WTC11 (cell line): ENCODE measurements around the gene TRIM69. TPM values are rescaled to one million over a fixed set of nuclear protein-coding genes. Genes with fewer than 3 reads are reported as not detected.
"Not testable (repeated sequence)": the region's sequence is repeated elsewhere in the genome, so short reads cannot be mapped to it uniquely, and the experiment has no call there.

Experiments
- ATAC-seq: fragments of 200-7000 bp; cut with Tn5 transposase; 2 replicates; pipeline ENCODE4 v1.10.0; 2021; ENCODE audit warnings: mild to moderate bottlenecking, moderate library complexity
- CTCF ChIA-PET: fragments of 300-600 bp; sonication (Branson Sonifier 250); formaldehyde crosslinking; loops from one replicate; lab custom pipeline; 2021; ENCODE audit warnings: antibody characterized with exemption; lab: Charles Lee
- POLR2A ChIA-PET: fragments of 350-600 bp; sonication (Branson Sonifier 250); formaldehyde crosslinking; loops from one replicate; lab custom pipeline; 2021; ENCODE audit warnings: antibody characterized with exemption; lab: Charles Lee
- DNase-seq: peaks from one replicate; pipeline ENCODE4 v3.0.0; 2021; ENCODE audit warnings: low spot score
- H3K27ac Mint-ChIP-seq: 2 replicates; pipeline ENCODE4 v1.8.0; 2021; ENCODE audit warnings: mixed read lengths
- H3K27me3 Mint-ChIP-seq: 2 replicates; pipeline ENCODE4 v1.8.0; 2021; ENCODE audit warnings: low read depth, mild to moderate bottlenecking, moderate library complexity, mixed read lengths
- H3K36me3 Mint-ChIP-seq: 2 replicates; pipeline ENCODE4 v1.8.0; 2021; ENCODE audit warnings: mixed read lengths
- H3K4me1 Mint-ChIP-seq: 2 replicates; pipeline ENCODE4 v1.8.0; 2022; ENCODE audit warnings: mixed read lengths
- H3K4me3 Mint-ChIP-seq: 2 replicates; pipeline ENCODE4 v1.8.0; 2021; ENCODE audit warnings: mild to moderate bottlenecking, moderate library complexity, mixed read lengths
- H3K9me3 Mint-ChIP-seq: 2 replicates; pipeline ENCODE4 v1.8.0; 2021; ENCODE audit warnings: mixed read lengths
- ARID4B ChIP-seq: sonication (generic); formaldehyde crosslinking; IDR thresholded peaks from 2 replicates; pipeline ENCODE4 v1.8.0; 2023; ENCODE audit warnings: missing genetic modification reagents, mild to moderate bottlenecking, borderline replicate concordance
- CREM ChIP-seq: sonication (generic); formaldehyde crosslinking; IDR thresholded peaks from 2 replicates; pipeline ENCODE4 v1.8.1; 2022; ENCODE audit warnings: mild to moderate bottlenecking, missing genetic modification reagents, moderate library complexity
- KAT7 ChIP-seq: sonication (generic); formaldehyde crosslinking; IDR thresholded peaks from 2 replicates; pipeline ENCODE4 v1.8.1; 2023; ENCODE audit warnings: missing genetic modification reagents, mild to moderate bottlenecking, borderline replicate concordance
- MAX ChIP-seq: sonication (generic); formaldehyde crosslinking; IDR thresholded peaks from 2 replicates; pipeline ENCODE4 v1.8.0; 2022; ENCODE audit warnings: mild to moderate bottlenecking, missing genetic modification reagents
- PRDM15 ChIP-seq: sonication (generic); formaldehyde crosslinking; IDR thresholded peaks from 2 replicates; pipeline ENCODE4 v1.8.0; 2022; ENCODE audit warnings: missing genetic modification reagents
- SMAD3 ChIP-seq: sonication (generic); formaldehyde crosslinking; IDR thresholded peaks from 2 replicates; pipeline ENCODE4 v1.8.0; 2022; ENCODE audit warnings: missing genetic modification reagents, mild to moderate bottlenecking, borderline replicate concordance
- ZBTB43 ChIP-seq: sonication (generic); formaldehyde crosslinking; IDR thresholded peaks from 2 replicates; pipeline ENCODE4 v1.8.1; 2023; ENCODE audit warnings: mild to moderate bottlenecking, missing genetic modification reagents
- ZNF281 ChIP-seq: sonication (generic); formaldehyde crosslinking; IDR thresholded peaks from 2 replicates; pipeline ENCODE4 v1.8.0; 2023; ENCODE audit warnings: mild to moderate bottlenecking, missing genetic modification reagents
- ZNF423 ChIP-seq: fragments of 250-450 bp; sonication (Bioruptor Pico); IDR thresholded peaks from 2 replicates; pipeline ENCODE4 v2.1.2; 2022; ENCODE audit warnings: mild to moderate bottlenecking, moderate library complexity
- ZNF532 ChIP-seq: fragments of 250-450 bp; sonication (Bioruptor Pico); IDR thresholded peaks from 2 replicates; pipeline ENCODE4 v1.9.0; 2021; ENCODE audit warnings: mild to moderate bottlenecking, borderline replicate concordance
- total RNA-seq: library from RNA; stranded (reverse); gene quantifications from 3 replicates; pipeline ENCODE4 v1.2.3, GENCODE V29; 2021

Gene TRIM69
- total RNA-seq, 1 experiment from 2014 or later = 10.4 TPM

GRCh38 chr15:44727485-44728231 is 8.7 kb upstream of the TRIM69 start (continued):
- TF ChIP-seq ZNF532 (CRISPR knock-in tag) = no peak

GRCh38 chr15:44728232-44728575 is 8.1 kb upstream of the TRIM69 start:
- not testable (repeated sequence) for H3K36me3 Mint-ChIP-seq, H3K9me3 Mint-ChIP-seq, ATAC-seq, H3K27me3 Mint-ChIP-seq, DNase-seq
- H3K4me3 Mint-ChIP-seq = peak overlapping the region; percentile 97
- peak overlapping the region; percentile 99 for H3K27ac Mint-ChIP-seq
- ChIA-PET POLR2A (interaction anchor here (0.5 to 3.6 kb wide), 7 partner anchors 9 to 191 kb away, joined by 3 to 37 read pairs (median 4); partner anchors contain the start of genes B2M, EIF3J, PATL2 and SPG11), CTCF (interaction anchor here (0.6 to 2.6 kb wide), 8 partner anchors 10 to 650 kb away, joined by 3 to 39 read pairs (median 10); partner anchors contain the start of genes B2M, PATL2 and SPG11)
- peaks cover 32% of the 10 kb centered on the region for H3K4me1 Mint-ChIP-seq

GRCh38 chr15:44728576-44729407 is 7.5 kb upstream of the TRIM69 start:
- DNase-seq (peak; percentile 88), ATAC-seq (peak; percentile 94)
- Mint-ChIP-seq H3K4me1 (peaks cover 32% of the 10 kb centered on the region), H3K27me3 (no peaks in the 10 kb centered on the region; the same call in 1 of the 2 replicates), H3K4me3 (peak overlapping the region; percentile 97), H3K36me3 (no peaks in the 10 kb centered on the region), H3K27ac (peak overlapping the region; percentile 99), H3K9me3 (no peaks in the 10 kb centered on the region)
- POLR2A ChIA-PET = interaction anchor here (0.5 to 3.6 kb wide), 6 partner anchors 8 to 192 kb away, joined by 3 to 37 read pairs (median 4); partner anchors contain the start of genes B2M, EIF3J, PATL2 and SPG11
- CTCF ChIA-PET = interaction anchor here (0.5 to 2.6 kb wide), 9 partner anchors 9 to 649 kb away, joined by 3 to 39 read pairs (median 6); partner anchors contain the start of genes B2M, PATL2 and SPG11
- TF ChIP-seq ZBTB43 (CRISPR knock-in tag) = 0 out of 2 replicates have a peak, but pooled peaks have one; percentile 37
- peak; percentile 60; the same call in 1 of the 2 replicates for TF ChIP-seq ARID4B (CRISPR knock-in tag)
- TF ChIP-seq PRDM15 (CRISPR knock-in tag) = no peak
- peak; percentile 23; the same call in 1 of the 2 replicates for TF ChIP-seq MAX (CRISPR knock-in tag)
- TF ChIP-seq ZNF423 (CRISPR knock-in tag) = no peak
- peak; percentile 76; the same call in 1 of the 2 replicates for TF ChIP-seq KAT7 (CRISPR knock-in tag)
- peak; percentile 70; the same call in 1 of the 2 replicates for TF ChIP-seq CREM
- no peak for TF ChIP-seq ZNF281 (CRISPR knock-in tag)
- TF ChIP-seq SMAD3 = no peak
